Left kidney (tissue), 2 donors: ENCODE results near the gene EXOC4. TPM values are rescaled to one million over a fixed set of nuclear protein-coding genes. Genes with fewer than 3 reads are reported as not detected.
"Not testable (repeated sequence)": the region's sequence is repeated elsewhere in the genome, so short reads cannot be mapped to it uniquely, and the experiment has no call there.

Experiments used
- DNase-seq: peaks from one replicate; pipeline ENCODE4 v3.0.0-alpha.2; 2013
- polyA plus RNA-seq: library from polyadenylated mRNA; unstranded; fragments of 120-200 nt; gene quantifications from one replicate; pipeline ENCODE4 v1.2.1, GENCODE V29; 2013; ENCODE audit not compliant: insufficient read length

EXOC4 gene
- polyA plus RNA-seq, 1 donor, result 72.1 TPM

GRCh38 chr7:133313575-133313974, 60.7 kb downstream of the EXOC4 start:
- DNase-seq, result no peak

GRCh38 chr7:133314084-133314483, 61.2 kb downstream of the EXOC4 start:
- no peak for DNase-seq

- no peak for DNase-seq
Measured at GRCh38 chr7:133315332-133316040, 62.6 kb downstream of the EXOC4 start.

GRCh38 chr7:133319842-133320241, 67.0 kb downstream of the EXOC4 start:
- no peak for DNase-seq

- DNase-seq, result no peak
Measured at GRCh38 chr7:133320891-133321290, 68.0 kb downstream of the EXOC4 start.

GRCh38 chr7:133321366-133321765, 68.5 kb downstream of the EXOC4 start:
- not testable (repeated sequence) for DNase-seq

GRCh38 chr7:133326745-133327144, 73.9 kb downstream of the EXOC4 start:
- not testable (repeated sequence) for DNase-seq

- DNase-seq, result not testable (repeated sequence)
Measured at GRCh38 chr7:133328021-133328420, 75.1 kb downstream of the EXOC4 start.

- DNase-seq, result peak; percentile 8
Measured at GRCh38 chr7:133330085-133330484, 77.2 kb downstream of the EXOC4 start.

GRCh38 chr7:133331861-133332260, 79.0 kb downstream of the EXOC4 start:
- DNase-seq, result no peak

- DNase-seq, result no peak
Measured at GRCh38 chr7:133339772-133340171, 86.9 kb downstream of the EXOC4 start.

GRCh38 chr7:133344275-133344674, 91.4 kb downstream of the EXOC4 start:
- no peak for DNase-seq

- no peak for DNase-seq
Measured at GRCh38 chr7:133345690-133346421, 93.0 kb downstream of the EXOC4 start.

GRCh38 chr7:133348250-133348649, 95.4 kb downstream of the EXOC4 start:
- DNase-seq, result no peak

- DNase-seq, result no peak
Measured at GRCh38 chr7:133349101-133349500, 96.2 kb downstream of the EXOC4 start.

GRCh38 chr7:133352430-133352829, 99.6 kb downstream of the EXOC4 start:
- DNase-seq, result no peak

GRCh38 chr7:133353775-133354174, 100.9 kb downstream of the EXOC4 start:
- no peak for DNase-seq

GRCh38 chr7:133354546-133355324, 101.9 kb downstream of the EXOC4 start:
- no peak for DNase-seq

- DNase-seq, result peak; percentile 10
Measured at GRCh38 chr7:133355325-133355708, 102.4 kb downstream of the EXOC4 start.

- no peak for DNase-seq
Measured at GRCh38 chr7:133355822-133356221, 102.9 kb downstream of the EXOC4 start.

- DNase-seq, result no peak
Measured at GRCh38 chr7:133358708-133359107, 105.8 kb downstream of the EXOC4 start.

- DNase-seq, result no peak
Measured at GRCh38 chr7:133359449-133359848, 106.6 kb downstream of the EXOC4 start.

GRCh38 chr7:133360201-133360600, 107.3 kb downstream of the EXOC4 start:
- no peak for DNase-seq
